ENCODE data around the gene ACO2. TPM values are rescaled to one million over a fixed set of nuclear protein-coding genes. Genes with fewer than 3 reads are reported as not detected.

ACO2 gene
- 65.3 and 71.3 TPM in 2 replicates for total RNA-seq (2012; rRNA removed)
- 69.5 and 72.9 TPM in 2 replicates for polyA plus RNA-seq (2012; rRNA removed)
- 55.7 and 81.0 TPM in 2 replicates for polyA plus RNA-seq (2012; cell fraction: cytosol; rRNA removed)
- polyA plus RNA-seq (2012; cell fraction: nucleus; rRNA removed; ENCODE audit: low replicate concordance) = 43.2 and 73.9 TPM in 2 replicates
- Bru-seq, nascent RNA = percentile 75 among the genes with signal in this experiment
- BruChase-seq, experiment 1, labeled RNA remaining after a 6-hour chase = percentile 85 among the genes with signal in this experiment
- BruChase-seq, experiment 2, labeled RNA remaining after a 2-hour chase = percentile 70 among the genes with signal in this experiment
- long read RNA-seq, transcript ACO2-201 (18 exons, 2,741 nt) = major isoform, 74 of 112 reads
- long read RNA-seq, partial matches to known transcripts = 24 of 112 reads
- long read RNA-seq, other reads (novel, unspliced or antisense) = 13 of 112 reads

DNA sequence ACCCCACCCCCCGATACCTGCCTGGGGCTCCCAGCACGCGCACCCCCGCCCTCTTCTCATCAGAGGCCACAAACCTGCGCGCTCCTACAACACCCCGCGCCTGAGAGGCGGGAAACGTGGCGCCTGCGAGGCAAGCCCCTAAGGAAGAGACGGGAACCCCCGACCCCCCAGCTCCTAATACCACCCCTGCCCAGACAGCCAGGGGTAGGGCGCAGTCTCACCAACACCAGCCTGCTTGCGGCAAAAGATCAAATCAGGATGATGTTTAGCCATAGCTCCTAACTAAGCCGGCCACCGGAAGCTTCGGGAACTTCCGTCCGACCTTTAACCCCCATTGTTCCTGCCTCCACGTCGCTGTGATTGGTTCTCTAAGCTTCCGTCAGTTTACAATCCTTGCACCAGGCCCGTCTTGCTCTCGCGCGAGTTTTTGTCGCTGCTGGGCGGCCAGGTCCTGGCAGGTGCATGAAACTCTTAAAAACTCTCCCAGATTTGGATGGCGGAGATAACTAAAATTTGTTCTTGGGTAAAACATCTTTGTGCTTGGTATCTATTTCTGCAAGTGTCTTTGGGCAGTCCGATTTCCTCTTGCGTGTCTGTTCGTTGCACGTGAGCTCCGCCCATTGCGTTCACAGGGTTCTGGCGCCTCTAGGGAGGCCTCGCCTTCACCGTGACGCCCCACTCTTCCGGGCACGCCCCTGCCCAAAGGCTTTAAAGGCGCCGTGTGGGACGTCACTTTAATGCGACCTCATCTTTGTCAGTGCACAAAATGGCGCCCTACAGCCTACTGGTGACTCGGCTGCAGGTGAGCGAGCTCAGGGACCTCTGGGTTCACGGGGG, at the start of gene ACO2, which contains the start of gene PHF5A:
Gene ACO2 (plus strand): TSS at position 737 of the 837 bp plus-strand sequence. CDS start 30 bp downstream, at position 767.
Gene PHF5A (minus strand): TSS at position 312 of the 837 bp plus-strand sequence. CDS start 39 bp downstream, at position 273.
- Histone ChIP-seq H3K79me1 (ENCODE audit: low read depth in 1 of 2, low read length in 2 of 2) (peaks cover 31 to 67% of the 10 kb centered on the region in 2 experiments), H3K4me3 (ENCODE audit: insufficient read depth, low read depth, low read length) (peak within 1 kb of the TSS; percentile 78), H4K20me1 (ENCODE audit: insufficient read depth, low read length) (0 out of 2 replicates have a peak, but pooled peaks cover 1% of the 10 kb centered on the region), H3K14ac (replicated peaks; ENCODE audit: low read depth, low read length) (peak within 1 kb of the TSS; percentile 97), H4K91ac (ENCODE audit: insufficient read depth, low read depth, low read length) (peak within 1 kb of the TSS; percentile 97), H3K27ac (ENCODE audit: insufficient read depth, low read length) (peak within 1 kb of the TSS; percentile 95), H3K27me3 (ENCODE audit: control insufficient read depth, insufficient read depth, low read length) (no peaks in the 10 kb centered on the region), H2BK15ac (ENCODE audit: low read depth, low read length) (peak within 1 kb of the TSS; percentile 94; the same call in 2 of the 3 replicates), H4K8ac (ENCODE audit: low read depth in 2 of 2, low read length in 2 of 2) (peak within 1 kb of the TSS; percentile 79 to 99), H2BK120ac (ENCODE audit: low read depth, low read length) (peak within 1 kb of the TSS; percentile 98), H2AK9ac (replicated peaks; ENCODE audit: low read depth, low read length, poor library complexity) (peak within 1 kb of the TSS; percentile 84), H3K36me3 (ENCODE audit: control insufficient read depth, insufficient read depth, low read length) (peaks cover 29% of the 10 kb centered on the region), H3K56ac (ENCODE audit: extremely low read depth, insufficient read depth, low read length) (peak within 1 kb of the TSS; percentile 100), H3K9ac (ENCODE audit: low read depth, low read length) (peak within 1 kb of the TSS; percentile 93), H4K5ac (ENCODE audit: low read depth, low read length) (peak within 1 kb of the TSS; percentile 88), H3K4me2 (ENCODE audit: low read depth, low read length) (peak within 1 kb of the TSS; percentile 96), H3K9me1 (ENCODE audit: insufficient read depth, low read length) (peaks cover 5% of the 10 kb centered on the region; the same call in 1 of the 2 replicates), H3K23ac (ENCODE audit: low read depth, low read length) (peak within 1 kb of the TSS; percentile 88; the same call in 1 of the 2 replicates), H3K4me1 (ENCODE audit: control insufficient read depth, insufficient read depth, low read length) (peaks cover 4% of the 10 kb centered on the region), H3K9me3 (ENCODE audit: control insufficient read depth, insufficient read depth, low read length) (no peaks in the 10 kb centered on the region), H2AFZ (replicated peaks; ENCODE audit: low read length, poor library complexity) (peak within 1 kb of the TSS; percentile 92), H2BK20ac (ENCODE audit: low read depth, low read length) (peak within 1 kb of the TSS; percentile 94), H3K4ac (ENCODE audit: low read depth, low read length) (peak within 1 kb of the TSS; percentile 89), H2AK5ac (ENCODE audit: low read depth, low read length) (peak within 1 kb of the TSS; percentile 78), H2BK5ac (ENCODE audit: low read depth, low read length, poor library complexity, severe bottlenecking) (peak within 1 kb of the TSS; percentile 96), H3K18ac (ENCODE audit: low read depth, low read length) (peak within 1 kb of the TSS; percentile 95)
- intact Hi-C loops (cut with micrococcal nuclease) (no loop called here), dilution Hi-C loops (cut with HindIII; ENCODE audit: low sequenced_read_pairs, unreplicated experiment) (no loop called here), in situ Hi-C loops (cut with MboI; ENCODE audit: low sequenced_read_pairs) (no loop called here)
- 1% methylated on average over 13 of the region's 51 CpGs; no CpG with 5 or more reads in 1 of the 2 experiments for WGBS, 2 experiments (ENCODE audit: extremely low coverage in 2 of 2, insufficient read length in 1 of 2)
- no TSS peak for BruUV-seq (replicated peaks)
- POLR2A ChIA-PET (ENCODE audit: unreplicated experiment) = interaction anchor here (0.6 to 0.8 kb wide), 4 partner anchors 10 to 517 kb away, joined by 3 read pairs; partner anchors contain the start of genes RBX1 and TOB2
- ATAC-seq (ENCODE audit: low read depth) (peak; percentile 99), DNase-seq (peak; percentile 97)
- CTCF ChIA-PET = no interaction called here
- peak; percentile 7; the same call in 1 of the 2 replicates for TF ChIP-seq CEBPB (IDR thresholded peaks at IDR 0.05; ENCODE audit: low read depth, low read length)
- TF ChIP-seq POLR2A (IDR thresholded peaks at IDR 0.05; ENCODE audit: low read depth, low read length) = peak; percentile 76
- TF ChIP-seq NFE2L2 (IDR thresholded peaks at IDR 0.05; ENCODE audit: low read depth, low read length) = no peak
- peak; percentile 82 for TF ChIP-seq MXI1 (IDR thresholded peaks at IDR 0.05; ENCODE audit: borderline replicate concordance, low read depth, low read length)
- peak; percentile 99 for TF ChIP-seq BHLHE40 (IDR thresholded peaks at IDR 0.05; ENCODE audit: low read depth, low read length)
- no peak for TF ChIP-seq RCOR1 (IDR thresholded peaks at IDR 0.05; ENCODE audit: insufficient replicate concordance, low read length)
- TF ChIP-seq SMC3 (IDR thresholded peaks at IDR 0.05; ENCODE audit: low read depth, low read length) = no peak
- TF ChIP-seq, protein P1, sequence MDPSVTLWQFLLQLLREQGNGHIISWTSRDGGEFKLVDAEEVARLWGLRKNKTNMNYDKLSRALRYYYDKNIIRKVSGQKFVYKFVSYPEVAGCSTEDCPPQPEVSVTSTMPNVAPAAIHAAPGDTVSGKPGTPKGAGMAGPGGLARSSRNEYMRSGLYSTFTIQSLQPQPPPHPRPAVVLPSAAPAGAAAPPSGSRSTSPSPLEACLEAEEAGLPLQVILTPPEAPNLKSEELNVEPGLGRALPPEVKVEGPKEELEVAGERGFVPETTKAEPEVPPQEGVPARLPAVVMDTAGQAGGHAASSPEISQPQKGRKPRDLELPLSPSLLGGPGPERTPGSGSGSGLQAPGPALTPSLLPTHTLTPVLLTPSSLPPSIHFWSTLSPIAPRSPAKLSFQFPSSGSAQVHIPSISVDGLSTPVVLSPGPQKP (IDR thresholded peaks at IDR 0.05; ENCODE audit: borderline replicate concordance, low read depth, low read length) = peak; percentile 48; the same call in 1 of the 2 replicates
- TF ChIP-seq, protein P2, sequence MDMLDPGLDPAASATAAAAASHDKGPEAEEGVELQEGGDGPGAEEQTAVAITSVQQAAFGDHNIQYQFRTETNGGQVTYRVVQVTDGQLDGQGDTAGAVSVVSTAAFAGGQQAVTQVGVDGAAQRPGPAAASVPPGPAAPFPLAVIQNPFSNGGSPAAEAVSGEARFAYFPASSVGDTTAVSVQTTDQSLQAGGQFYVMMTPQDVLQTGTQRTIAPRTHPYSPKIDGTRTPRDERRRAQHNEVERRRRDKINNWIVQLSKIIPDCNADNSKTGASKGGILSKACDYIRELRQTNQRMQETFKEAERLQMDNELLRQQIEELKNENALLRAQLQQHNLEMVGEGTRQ (IDR thresholded peaks at IDR 0.05; ENCODE audit: low read depth, low read length) = peak; percentile 42; the same call in 1 of the 2 replicates
- TF ChIP-seq, protein P3, sequence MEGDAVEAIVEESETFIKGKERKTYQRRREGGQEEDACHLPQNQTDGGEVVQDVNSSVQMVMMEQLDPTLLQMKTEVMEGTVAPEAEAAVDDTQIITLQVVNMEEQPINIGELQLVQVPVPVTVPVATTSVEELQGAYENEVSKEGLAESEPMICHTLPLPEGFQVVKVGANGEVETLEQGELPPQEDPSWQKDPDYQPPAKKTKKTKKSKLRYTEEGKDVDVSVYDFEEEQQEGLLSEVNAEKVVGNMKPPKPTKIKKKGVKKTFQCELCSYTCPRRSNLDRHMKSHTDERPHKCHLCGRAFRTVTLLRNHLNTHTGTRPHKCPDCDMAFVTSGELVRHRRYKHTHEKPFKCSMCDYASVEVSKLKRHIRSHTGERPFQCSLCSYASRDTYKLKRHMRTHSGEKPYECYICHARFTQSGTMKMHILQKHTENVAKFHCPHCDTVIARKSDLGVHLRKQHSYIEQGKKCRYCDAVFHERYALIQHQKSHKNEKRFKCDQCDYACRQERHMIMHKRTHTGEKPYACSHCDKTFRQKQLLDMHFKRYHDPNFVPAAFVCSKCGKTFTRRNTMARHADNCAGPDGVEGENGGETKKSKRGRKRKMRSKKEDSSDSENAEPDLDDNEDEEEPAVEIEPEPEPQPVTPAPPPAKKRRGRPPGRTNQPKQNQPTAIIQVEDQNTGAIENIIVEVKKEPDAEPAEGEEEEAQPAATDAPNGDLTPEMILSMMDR (conservative IDR thresholded peaks at IDR 0.05; ENCODE audit: low read depth, low read length) = no peak
